ENCODE data around the gene OR51V1. TPM values are rescaled to one million over a fixed set of nuclear protein-coding genes. Genes with fewer than 3 reads are reported as not detected.

OR51V1 gene
- total RNA-seq, 2 experiments from 2014 or later = not detected

DNA sequence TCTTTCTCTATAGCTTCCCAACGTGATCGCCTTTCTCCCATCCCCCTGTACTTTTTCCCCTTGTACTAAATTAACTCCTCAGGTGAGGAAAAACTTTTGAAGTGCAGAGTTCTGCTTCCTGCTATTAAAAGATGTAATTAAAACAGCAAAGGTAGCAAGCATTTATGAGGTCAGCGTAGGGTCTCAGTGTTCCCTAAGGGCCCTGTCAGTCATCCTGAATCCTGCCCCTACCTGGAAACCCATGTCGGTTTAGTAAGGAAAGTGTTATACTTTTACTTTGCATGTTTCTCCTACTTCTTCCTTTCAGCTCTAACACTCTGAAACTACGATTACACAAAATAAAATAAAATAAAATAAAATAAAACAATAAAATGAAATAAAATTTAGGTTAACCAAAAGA lies 27.6 kb upstream of the OR51V1 start:
- BruUV-seq (replicated peaks) = no TSS peak
- no peak overlapping the region for H2AFZ ChIP-seq (ENCODE audit: low read length)
- no peak overlapping the region for H3K4me2 ChIP-seq (ENCODE audit: low read length)
- no peak overlapping the region for H3K4me3 ChIP-seq (ENCODE audit: low read depth, low read length, poor library complexity, severe bottlenecking)
- H3K27ac ChIP-seq (ENCODE audit: low read depth, low read length, poor library complexity, severe bottlenecking) = no peak overlapping the region
- H3K4me1 ChIP-seq (ENCODE audit: insufficient read depth, low read length, poor library complexity, severe bottlenecking) = no peaks in the 10 kb centered on the region
- ChIA-PET CTCF (ENCODE audit: unreplicated experiment) (no interaction called here), POLR2A (no interaction called here)
- no peaks in the 10 kb centered on the region for H3K9me2 ChIP-seq (ENCODE audit: insufficient read depth, low read length)
- H4K20me1 ChIP-seq (ENCODE audit: insufficient read depth, low read length) = no peaks in the 10 kb centered on the region
- no peaks in the 10 kb centered on the region for H3K9me3 ChIP-seq (ENCODE audit: low read length)
- TF ChIP-seq, protein P1, sequence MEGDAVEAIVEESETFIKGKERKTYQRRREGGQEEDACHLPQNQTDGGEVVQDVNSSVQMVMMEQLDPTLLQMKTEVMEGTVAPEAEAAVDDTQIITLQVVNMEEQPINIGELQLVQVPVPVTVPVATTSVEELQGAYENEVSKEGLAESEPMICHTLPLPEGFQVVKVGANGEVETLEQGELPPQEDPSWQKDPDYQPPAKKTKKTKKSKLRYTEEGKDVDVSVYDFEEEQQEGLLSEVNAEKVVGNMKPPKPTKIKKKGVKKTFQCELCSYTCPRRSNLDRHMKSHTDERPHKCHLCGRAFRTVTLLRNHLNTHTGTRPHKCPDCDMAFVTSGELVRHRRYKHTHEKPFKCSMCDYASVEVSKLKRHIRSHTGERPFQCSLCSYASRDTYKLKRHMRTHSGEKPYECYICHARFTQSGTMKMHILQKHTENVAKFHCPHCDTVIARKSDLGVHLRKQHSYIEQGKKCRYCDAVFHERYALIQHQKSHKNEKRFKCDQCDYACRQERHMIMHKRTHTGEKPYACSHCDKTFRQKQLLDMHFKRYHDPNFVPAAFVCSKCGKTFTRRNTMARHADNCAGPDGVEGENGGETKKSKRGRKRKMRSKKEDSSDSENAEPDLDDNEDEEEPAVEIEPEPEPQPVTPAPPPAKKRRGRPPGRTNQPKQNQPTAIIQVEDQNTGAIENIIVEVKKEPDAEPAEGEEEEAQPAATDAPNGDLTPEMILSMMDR (conservative IDR thresholded peaks at IDR 0.05; ENCODE audit: low read length) = no peak
- TF ChIP-seq EZH2phosphoT487 (IDR thresholded peaks at IDR 0.05; ENCODE audit: borderline replicate concordance, low read depth, low read length) = no peak
- DNase-seq (ENCODE audit: low spot score) = no peak
- H3K36me3 ChIP-seq (ENCODE audit: insufficient read depth, low read length) = no peaks in the 10 kb centered on the region
- H3K79me2 ChIP-seq (ENCODE audit: insufficient read depth, low read depth, low read length) = no peaks in the 10 kb centered on the region
- intact Hi-C loops (cut with micrococcal nuclease; ENCODE audit: unreplicated experiment) = no loop called here

DNA sequence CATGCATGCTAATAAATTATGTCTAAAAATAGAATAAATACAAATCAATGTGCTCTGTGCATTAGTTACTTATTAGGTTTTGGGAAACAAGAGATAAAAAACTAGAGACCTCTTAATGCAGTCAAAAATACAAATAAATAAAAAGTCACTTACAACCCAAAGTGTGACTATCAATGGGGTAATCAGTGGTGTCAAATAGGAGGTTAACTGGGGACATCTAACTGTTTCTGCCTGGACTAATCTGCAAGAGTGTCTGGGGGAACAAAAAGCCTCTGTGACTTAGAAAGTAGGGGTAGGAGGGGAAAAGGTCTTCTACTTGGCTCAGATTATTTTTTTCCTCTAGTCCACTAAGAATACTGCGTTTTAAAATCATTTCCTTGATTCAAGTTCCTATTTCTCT lies 27.2 kb upstream of the OR51V1 start:
- no peak overlapping the region for H3K27ac ChIP-seq (ENCODE audit: low read depth, low read length, poor library complexity, severe bottlenecking)
- TF ChIP-seq, protein P1 (conservative IDR thresholded peaks at IDR 0.05; ENCODE audit: low read length) = no peak
- TF ChIP-seq EZH2phosphoT487 (IDR thresholded peaks at IDR 0.05; ENCODE audit: borderline replicate concordance, low read depth, low read length) = no peak
- H3K9me2 ChIP-seq (ENCODE audit: insufficient read depth, low read length) = no peaks in the 10 kb centered on the region
- H2AFZ ChIP-seq (ENCODE audit: low read length) = no peak overlapping the region
- H3K36me3 ChIP-seq (ENCODE audit: insufficient read depth, low read length) = no peaks in the 10 kb centered on the region
- H3K4me3 ChIP-seq (ENCODE audit: low read depth, low read length, poor library complexity, severe bottlenecking) = no peak overlapping the region
- no TSS peak for BruUV-seq (replicated peaks)
- H3K9me3 ChIP-seq (ENCODE audit: low read length) = no peaks in the 10 kb centered on the region
- intact Hi-C loops (cut with micrococcal nuclease; ENCODE audit: unreplicated experiment) = no loop called here
- no peak for DNase-seq (ENCODE audit: low spot score)
- POLR2A ChIA-PET = no interaction called here
- H3K4me1 ChIP-seq (ENCODE audit: insufficient read depth, low read length, poor library complexity, severe bottlenecking) = no peaks in the 10 kb centered on the region
- CTCF ChIA-PET (ENCODE audit: unreplicated experiment) = no interaction called here
- H3K79me2 ChIP-seq (ENCODE audit: insufficient read depth, low read depth, low read length) = no peaks in the 10 kb centered on the region
- no peak overlapping the region for H3K4me2 ChIP-seq (ENCODE audit: low read length)
- H4K20me1 ChIP-seq (ENCODE audit: insufficient read depth, low read length) = no peaks in the 10 kb centered on the region

DNA sequence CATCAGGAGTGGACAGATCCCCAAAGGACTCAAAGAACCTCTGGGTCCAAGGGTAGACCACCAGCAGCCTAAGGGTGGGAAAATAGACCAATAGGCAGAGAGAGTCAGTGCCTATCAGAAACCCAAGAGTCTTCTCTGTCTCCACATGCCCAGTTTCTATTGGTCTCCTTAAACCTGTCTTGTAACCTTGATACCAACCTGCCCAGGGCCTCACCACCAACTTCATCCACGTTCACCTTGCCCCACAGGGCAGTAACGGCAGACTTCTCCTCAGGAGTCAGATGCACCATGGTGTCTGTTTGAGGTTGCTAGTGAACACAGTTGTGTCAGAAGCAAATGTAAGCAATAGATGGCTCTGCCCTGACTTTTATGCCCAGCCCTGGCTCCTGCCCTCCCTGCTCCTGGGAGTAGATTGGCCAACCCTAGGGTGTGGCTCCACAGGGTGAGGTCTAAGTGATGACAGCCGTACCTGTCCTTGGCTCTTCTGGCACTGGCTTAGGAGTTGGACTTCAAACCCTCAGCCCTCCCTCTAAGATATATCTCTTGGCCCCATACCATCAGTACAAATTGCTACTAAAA lies 26.3 kb upstream of the OR51V1 start, which contains the start of gene HBB:
HBB (minus strand) TSS at position 340 of the 579 bp plus-strand sequence; CDS start at position 290, 50 bp downstream.
- Histone ChIP-seq H3K4me3 (ENCODE audit: low read depth, low read length, poor library complexity, severe bottlenecking) (no peak within 1 kb of the TSS), H3K4me1 (ENCODE audit: insufficient read depth, low read length, poor library complexity, severe bottlenecking) (no peaks in the 10 kb centered on the region), H3K9me3 (ENCODE audit: low read length) (no peaks in the 10 kb centered on the region), H3K9me2 (ENCODE audit: insufficient read depth, low read length) (no peaks in the 10 kb centered on the region), H3K27ac (ENCODE audit: low read depth, low read length, poor library complexity, severe bottlenecking) (no peak within 1 kb of the TSS), H3K4me2 (ENCODE audit: low read length) (no peak within 1 kb of the TSS), H2AFZ (ENCODE audit: low read length) (no peak within 1 kb of the TSS), H3K79me2 (ENCODE audit: insufficient read depth, low read depth, low read length) (no peaks in the 10 kb centered on the region), H4K20me1 (ENCODE audit: insufficient read depth, low read length) (no peaks in the 10 kb centered on the region), H3K36me3 (ENCODE audit: insufficient read depth, low read length) (no peaks in the 10 kb centered on the region)
- CTCF ChIA-PET (ENCODE audit: unreplicated experiment) = no interaction called here
- BruUV-seq (replicated peaks) = no TSS peak
- TF ChIP-seq EZH2phosphoT487 (IDR thresholded peaks at IDR 0.05; ENCODE audit: borderline replicate concordance, low read depth, low read length) = no peak
- TF ChIP-seq, protein P1 (conservative IDR thresholded peaks at IDR 0.05; ENCODE audit: low read length) = no peak
- intact Hi-C loops (cut with micrococcal nuclease; ENCODE audit: unreplicated experiment) = no loop called here
- POLR2A ChIA-PET = no interaction called here
- DNase-seq (ENCODE audit: low spot score) = no peak

Measured in OCI-LY7 (cell line).